IPS-20b (cell line): Measurements from ENCODE around the gene TTC3.

Experiments used
- H3K27ac ChIP-seq: one replicate; pipeline ENCODE4 v1.5.1; 2013; ENCODE audit warnings: low read length
- H3K27me3 ChIP-seq: 2 replicates; pipeline ENCODE4 v1.6.1; 2013; ENCODE audit warnings: mild to moderate bottlenecking, low read length, inconsistent platforms; ENCODE audit not compliant: insufficient read depth
- H3K36me3 ChIP-seq: 2 replicates; pipeline ENCODE4 v1.6.1; 2013; ENCODE audit warnings: low read depth, mild to moderate bottlenecking, inconsistent platforms, low read length, moderate library complexity; ENCODE audit not compliant: insufficient read depth
- H3K4me1 ChIP-seq: 2 replicates; pipeline ENCODE4 v1.6.1; 2013; ENCODE audit warnings: mild to moderate bottlenecking, control low read depth, inconsistent platforms, low read length, moderate library complexity; ENCODE audit not compliant: insufficient read depth
- H3K4me3 ChIP-seq: 2 replicates; pipeline ENCODE4 v1.5.1; 2013; ENCODE audit warnings: mild to moderate bottlenecking, low read length, inconsistent platforms
- H3K9ac ChIP-seq: 2 replicates; pipeline ENCODE4 v1.6.1; 2013; ENCODE audit warnings: low read depth, mild to moderate bottlenecking, inconsistent platforms, low read length, moderate library complexity
- H3K9me3 ChIP-seq: 2 replicates; pipeline ENCODE4 v1.6.1; 2013; ENCODE audit warnings: mild to moderate bottlenecking, low read depth, low read length, inconsistent platforms; ENCODE audit not compliant: insufficient read depth

TTC3 gene

DNA sequence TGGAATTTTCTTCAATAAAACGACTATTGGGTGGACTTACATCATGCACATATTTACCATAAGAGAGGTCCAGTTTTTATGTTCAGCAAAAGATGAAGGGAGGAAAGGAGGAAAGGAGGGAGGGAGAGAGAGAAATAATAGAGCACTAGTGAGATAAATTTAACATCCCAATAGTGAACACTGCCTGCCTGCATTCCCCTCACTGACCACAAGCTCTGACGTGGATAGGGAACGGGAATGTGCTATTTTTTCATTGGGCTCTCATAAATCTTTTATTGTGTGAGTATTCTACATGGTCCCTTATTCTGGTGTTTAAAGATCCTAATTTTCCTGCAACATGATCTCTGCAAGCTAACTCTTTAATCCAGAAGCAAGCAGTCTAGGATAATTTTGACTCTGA is 82.1 kb downstream of the TTC3 start:
- no peaks in the 10 kb centered on the region for H3K27me3 ChIP-seq
- no peak overlapping the region for H3K4me3 ChIP-seq
- H3K4me1 ChIP-seq, result peaks cover 5% of the 10 kb centered on the region; the same call in 1 of the 2 replicates
- H3K9ac ChIP-seq, result no peak overlapping the region
- no peak overlapping the region for H3K27ac ChIP-seq
- no peaks in the 10 kb centered on the region for H3K9me3 ChIP-seq
- H3K36me3 ChIP-seq, result peaks cover 25% of the 10 kb centered on the region

GRCh38 chr21:37157938-37158337 is 84.9 kb downstream of the TTC3 start:
- Histone ChIP-seq H3K9ac (no peak overlapping the region), H3K4me3 (no peak overlapping the region), H3K9me3 (no peaks in the 10 kb centered on the region), H3K36me3 (peaks cover 22% of the 10 kb centered on the region; the same call in 1 of the 2 replicates), H3K4me1 (peaks cover 5% of the 10 kb centered on the region; the same call in 1 of the 2 replicates), H3K27me3 (no peaks in the 10 kb centered on the region), H3K27ac (no peak overlapping the region)

GRCh38 chr21:37159053-37159776 is 86.2 kb downstream of the TTC3 start:
- H3K27me3 ChIP-seq, result no peaks in the 10 kb centered on the region
- no peak overlapping the region for H3K9ac ChIP-seq
- peaks cover 22% of the 10 kb centered on the region; the same call in 1 of the 2 replicates for H3K36me3 ChIP-seq
- no peak overlapping the region for H3K27ac ChIP-seq
- H3K4me1 ChIP-seq, result peaks cover 5% of the 10 kb centered on the region; the same call in 1 of the 2 replicates
- no peak overlapping the region for H3K4me3 ChIP-seq
- no peaks in the 10 kb centered on the region for H3K9me3 ChIP-seq

DNA sequence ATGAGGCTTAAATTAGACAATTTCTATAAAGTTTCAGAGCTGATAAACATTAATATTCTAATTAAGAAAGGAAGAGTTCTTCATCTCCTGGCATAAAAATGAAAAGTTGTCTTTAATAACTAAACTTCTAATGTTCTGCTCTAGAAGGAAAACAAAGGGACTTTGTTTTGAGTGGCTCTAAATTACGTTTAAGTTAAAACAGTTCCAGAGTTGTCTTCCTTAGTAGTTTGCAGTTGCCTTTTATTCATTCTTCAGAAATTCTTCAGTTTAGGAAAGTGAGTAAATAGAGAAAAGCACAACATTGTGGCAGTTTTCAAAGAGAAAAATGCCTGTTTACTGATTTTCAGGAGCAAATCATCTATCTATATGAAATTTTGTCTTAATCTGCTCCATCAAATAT is 86.9 kb downstream of the TTC3 start:
- Histone ChIP-seq H3K27ac (no peak overlapping the region), H3K4me3 (no peak overlapping the region), H3K36me3 (peaks cover 23% of the 10 kb centered on the region; the same call in 1 of the 2 replicates), H3K9me3 (no peaks in the 10 kb centered on the region), H3K4me1 (peaks cover 4% of the 10 kb centered on the region; the same call in 1 of the 2 replicates), H3K9ac (no peak overlapping the region), H3K27me3 (no peaks in the 10 kb centered on the region)

- Histone ChIP-seq H3K27me3 (no peaks in the 10 kb centered on the region), H3K4me1 (no peaks in the 10 kb centered on the region), H3K36me3 (peaks cover 31% of the 10 kb centered on the region), H3K4me3 (no peak overlapping the region), H3K9ac (no peak overlapping the region), H3K9me3 (no peaks in the 10 kb centered on the region), H3K27ac (no peak overlapping the region)
Observed at GRCh38 chr21:37164742-37165141, 91.7 kb downstream of the TTC3 start.

DNA sequence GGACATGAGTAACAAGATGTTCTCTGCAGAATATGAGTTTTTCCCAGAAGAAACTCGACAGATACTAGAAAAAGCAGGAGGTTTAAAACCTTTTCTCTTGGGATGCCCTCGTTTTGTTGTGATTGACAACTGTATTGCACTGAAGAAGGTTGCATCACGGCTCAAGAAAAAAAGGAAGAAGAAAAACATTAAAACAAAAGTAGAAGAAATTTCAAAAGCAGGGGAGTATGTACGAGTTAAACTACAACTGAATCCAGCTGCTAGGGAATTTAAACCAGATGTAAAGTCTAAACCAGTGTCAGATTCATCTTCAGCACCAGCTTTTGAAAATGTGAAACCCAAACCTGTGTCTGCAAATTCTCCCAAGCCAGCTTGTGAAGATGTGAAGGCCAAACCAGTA is 92.5 kb downstream of the TTC3 start:
- H3K9me3 ChIP-seq, result no peaks in the 10 kb centered on the region
- H3K27me3 ChIP-seq, result no peaks in the 10 kb centered on the region
- no peak overlapping the region for H3K27ac ChIP-seq
- H3K4me1 ChIP-seq, result no peaks in the 10 kb centered on the region
- H3K9ac ChIP-seq, result no peak overlapping the region
- H3K4me3 ChIP-seq, result no peak overlapping the region
- H3K36me3 ChIP-seq, result peaks cover 28% of the 10 kb centered on the region

DNA sequence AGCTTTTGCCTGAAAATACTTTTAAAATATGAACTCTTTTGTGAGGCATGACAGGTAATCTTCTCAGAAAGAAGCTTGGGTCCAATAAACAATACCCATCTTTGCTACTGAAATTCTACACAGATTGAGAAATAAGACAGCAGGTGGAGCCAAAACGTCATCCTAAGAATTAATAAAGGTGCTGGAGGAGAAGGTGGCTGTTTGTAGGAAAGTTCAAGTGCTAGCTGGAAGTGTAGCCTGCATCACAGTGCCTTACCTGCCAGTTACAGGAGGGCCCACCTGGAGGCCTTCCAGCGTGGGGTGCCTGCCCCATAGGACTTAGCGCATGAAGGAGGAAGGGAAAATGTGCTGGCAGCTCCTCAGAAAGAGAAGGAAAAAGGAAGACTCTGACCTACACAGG is 93.7 kb downstream of the TTC3 start:
- Histone ChIP-seq H3K4me1 (no peaks in the 10 kb centered on the region), H3K9me3 (no peaks in the 10 kb centered on the region), H3K9ac (no peak overlapping the region), H3K27me3 (no peaks in the 10 kb centered on the region), H3K36me3 (peaks cover 25% of the 10 kb centered on the region), H3K4me3 (no peak overlapping the region), H3K27ac (no peak overlapping the region)

DNA sequence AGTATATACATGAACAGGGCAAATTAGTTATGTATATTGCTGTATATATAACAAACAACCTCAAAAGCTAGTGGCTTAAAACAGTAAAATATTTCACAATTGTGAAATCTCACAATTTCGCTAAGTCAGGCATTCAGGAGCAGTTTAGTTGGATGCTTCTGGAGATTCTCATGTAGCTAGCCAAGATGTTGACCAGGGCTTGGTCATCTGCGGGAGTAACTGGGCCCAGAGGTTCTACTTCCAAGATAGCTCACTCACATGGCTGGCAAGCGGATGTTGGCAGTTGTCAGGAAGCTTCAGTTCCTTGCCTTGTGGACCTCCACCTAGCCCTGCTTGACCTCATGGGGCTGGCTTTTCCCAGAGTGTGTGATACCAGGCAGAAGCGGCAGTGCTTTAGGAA is 95.6 kb downstream of the TTC3 start:
- Histone ChIP-seq H3K9ac (no peak overlapping the region), H3K27me3 (no peaks in the 10 kb centered on the region), H3K27ac (no peak overlapping the region), H3K4me1 (no peaks in the 10 kb centered on the region), H3K36me3 (peaks cover 35% of the 10 kb centered on the region), H3K4me3 (no peak overlapping the region), H3K9me3 (no peaks in the 10 kb centered on the region)

- H3K9me3 ChIP-seq, result no peaks in the 10 kb centered on the region
- peaks cover 36% of the 10 kb centered on the region for H3K36me3 ChIP-seq
- H3K27ac ChIP-seq, result no peak overlapping the region
Observed at GRCh38 chr21:37172646-37173045, 99.6 kb downstream of the TTC3 start.

GRCh38 chr21:37176716-37177115 is 103.7 kb downstream of the TTC3 start:
- H3K4me1 ChIP-seq, result no peaks in the 10 kb centered on the region
- no peaks in the 10 kb centered on the region for H3K27me3 ChIP-seq
- no peak overlapping the region for H3K9ac ChIP-seq
- no peak overlapping the region for H3K4me3 ChIP-seq
- peaks cover 38% of the 10 kb centered on the region for H3K36me3 ChIP-seq
- no peaks in the 10 kb centered on the region for H3K9me3 ChIP-seq
- H3K27ac ChIP-seq, result no peak overlapping the region

More at GRCh38 chr21:37172646-37173045, 99.6 kb downstream of the TTC3 start:
- H3K27me3 ChIP-seq, result no peaks in the 10 kb centered on the region
- H3K9ac ChIP-seq, result no peak overlapping the region
- H3K4me3 ChIP-seq, result no peak overlapping the region
- H3K4me1 ChIP-seq, result no peaks in the 10 kb centered on the region

DNA sequence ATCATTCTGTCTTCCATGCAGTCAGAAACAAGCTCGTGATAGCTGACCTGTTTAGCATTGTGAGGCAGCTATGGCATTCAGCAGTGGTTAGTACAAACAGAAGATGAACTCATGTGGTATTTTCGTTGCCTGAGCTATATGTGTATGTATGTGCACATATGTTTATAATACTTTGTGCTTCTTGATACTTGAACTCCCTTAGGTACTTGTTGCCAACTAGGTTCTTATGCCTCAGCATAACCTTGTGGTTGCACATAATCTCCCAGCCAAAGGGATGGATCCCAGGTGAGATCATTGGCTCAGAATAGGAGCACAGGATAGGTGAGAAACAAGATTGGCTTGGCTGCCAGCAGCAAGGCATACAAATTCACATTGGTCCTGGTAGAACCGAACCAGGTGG is 108.0 kb downstream of the TTC3 start:
- H3K27me3 ChIP-seq, result no peaks in the 10 kb centered on the region
- no peaks in the 10 kb centered on the region for H3K9me3 ChIP-seq
- peaks cover 15% of the 10 kb centered on the region for H3K36me3 ChIP-seq
- H3K9ac ChIP-seq, result no peak overlapping the region
- H3K27ac ChIP-seq, result no peak overlapping the region
- H3K4me1 ChIP-seq, result no peaks in the 10 kb centered on the region
- H3K4me3 ChIP-seq, result no peak overlapping the region

DNA sequence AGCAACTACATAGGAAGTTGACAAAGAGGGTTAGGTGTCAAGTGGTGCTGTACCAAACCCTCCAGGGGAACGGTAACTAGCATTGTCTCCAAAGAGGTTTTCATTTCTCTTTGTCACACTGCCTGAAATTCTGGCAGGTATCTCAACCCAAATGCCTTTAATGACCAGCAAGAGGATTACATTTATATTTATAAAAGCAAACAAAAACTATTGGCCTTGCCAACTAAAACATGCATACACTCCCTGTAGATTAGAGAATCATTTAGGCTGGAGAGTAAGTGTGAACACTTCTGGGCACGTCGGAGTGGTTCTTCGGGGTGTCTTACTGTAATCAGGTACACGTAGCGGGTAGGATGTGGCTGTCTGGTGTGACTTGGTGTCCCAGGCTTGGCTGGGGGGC is 109.2 kb downstream of the TTC3 start:
- Histone ChIP-seq H3K27me3 (no peaks in the 10 kb centered on the region), H3K9me3 (no peaks in the 10 kb centered on the region), H3K27ac (no peak overlapping the region), H3K9ac (no peak overlapping the region), H3K4me1 (no peaks in the 10 kb centered on the region), H3K36me3 (peaks cover 22% of the 10 kb centered on the region), H3K4me3 (no peak overlapping the region)
